NCI-H2107 treated with DMSO at 0.1 percent for 48 hours (cell line): Measurements from ENCODE around the gene MRGPRE.
A peak's percentile ranks its signal among the peaks of the same experiment; 100 is the strongest.

Experiments
- DNase-seq: peaks from one replicate; lab custom pipeline; 2025; ENCODE audit not compliant: unreplicated experiment; lab: John Stamatoyannopoulos, UW

MRGPRE gene

GRCh38 chr11:3226846-3227567, 5.2 kb downstream of the MRGPRE start:
- no peak for DNase-seq

DNA sequence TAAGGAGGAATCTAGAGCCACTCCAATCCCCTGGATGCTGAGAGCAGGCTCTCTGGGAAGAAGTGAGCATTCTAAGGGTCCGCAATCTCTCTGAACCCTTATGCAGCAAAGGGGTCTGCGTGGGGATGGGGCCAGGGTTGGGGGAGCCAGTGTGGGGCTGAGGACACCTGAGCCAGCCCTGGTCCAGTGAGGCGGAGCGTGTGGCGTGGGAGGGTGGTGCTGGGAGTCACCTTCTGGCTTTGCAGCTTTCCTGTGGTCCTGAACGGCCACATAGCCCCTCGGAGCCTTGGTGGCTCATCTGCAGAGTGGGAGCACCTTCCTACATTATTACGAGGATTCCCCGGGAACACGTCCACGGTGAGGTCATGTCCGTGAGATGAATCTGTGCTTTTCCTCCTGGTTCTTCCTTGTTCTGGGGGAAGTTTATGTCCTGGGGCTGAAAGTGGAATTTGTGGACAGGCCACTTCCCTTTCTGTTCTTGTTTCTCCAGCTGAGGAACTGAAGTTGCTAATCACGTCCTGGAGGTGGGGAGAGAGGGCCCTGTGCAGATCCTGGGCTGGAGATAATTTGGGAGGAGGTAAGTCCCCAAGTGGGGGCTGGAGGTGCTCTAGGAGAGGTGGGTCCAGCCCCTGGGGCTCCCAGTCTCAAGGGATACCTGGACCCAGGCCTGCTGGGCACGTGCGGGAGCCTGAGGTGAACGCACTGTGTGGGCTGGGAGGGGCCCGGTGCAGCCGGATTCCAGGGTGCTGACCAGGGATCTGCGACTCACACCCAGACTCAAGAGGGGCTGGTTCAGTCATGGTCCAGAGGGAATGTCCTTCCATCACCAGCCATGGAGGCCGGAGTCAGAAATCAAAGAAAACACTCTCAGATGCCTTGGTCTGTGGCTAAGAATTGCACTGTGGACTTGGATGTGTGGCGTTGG, 6.1 kb downstream of the MRGPRE start:
- no peak for DNase-seq

- DNase-seq = no peak
These were observed 7.0 kb downstream of the MRGPRE start for GRCh38 chr11:3225159-3225758.

- DNase-seq = no peak
These were observed 7.7 kb downstream of the MRGPRE start for GRCh38 chr11:3224401-3225057.

GRCh38 chr11:3223932-3224381, 8.3 kb downstream of the MRGPRE start:
- no peak for DNase-seq

GRCh38 chr11:3222941-3223915, 9.0 kb downstream of the MRGPRE start:
- DNase-seq = peak; percentile 8

- DNase-seq = no peak
These were observed 10.0 kb downstream of the MRGPRE start for GRCh38 chr11:3222003-3222855.

DNA sequence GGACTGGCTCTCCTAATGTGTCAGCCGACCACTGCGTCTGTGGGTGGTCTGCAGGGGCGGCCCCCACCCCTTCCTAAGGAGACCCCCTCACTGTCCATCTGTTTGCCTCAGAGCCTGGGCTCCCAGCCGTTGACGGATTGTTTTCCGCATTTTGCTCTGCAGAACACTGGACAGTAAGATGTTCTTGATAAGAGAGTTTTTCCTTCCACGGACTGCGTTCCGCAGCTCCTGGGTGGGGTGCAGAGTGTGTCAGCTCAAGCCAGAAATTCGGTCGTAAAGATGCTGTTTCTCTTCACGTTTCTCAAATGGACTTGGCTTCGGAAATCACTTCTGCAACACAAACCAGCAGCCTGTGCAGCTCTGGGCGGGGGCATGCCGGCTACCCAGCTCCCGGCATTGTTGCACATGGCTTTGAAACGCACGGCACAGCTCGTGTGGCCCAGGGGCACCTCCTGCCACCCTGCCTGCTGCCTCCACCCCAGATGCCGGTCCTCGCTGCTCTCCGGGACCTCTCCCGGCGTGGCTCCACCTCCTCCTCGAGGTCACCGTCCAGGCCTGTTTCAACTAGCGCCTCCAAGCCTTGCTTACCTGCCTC, 10.7 kb downstream of the MRGPRE start:
- no peak for DNase-seq

GRCh38 chr11:3220521-3221407, 11.5 kb downstream of the MRGPRE start:
- DNase-seq = no peak

DNA sequence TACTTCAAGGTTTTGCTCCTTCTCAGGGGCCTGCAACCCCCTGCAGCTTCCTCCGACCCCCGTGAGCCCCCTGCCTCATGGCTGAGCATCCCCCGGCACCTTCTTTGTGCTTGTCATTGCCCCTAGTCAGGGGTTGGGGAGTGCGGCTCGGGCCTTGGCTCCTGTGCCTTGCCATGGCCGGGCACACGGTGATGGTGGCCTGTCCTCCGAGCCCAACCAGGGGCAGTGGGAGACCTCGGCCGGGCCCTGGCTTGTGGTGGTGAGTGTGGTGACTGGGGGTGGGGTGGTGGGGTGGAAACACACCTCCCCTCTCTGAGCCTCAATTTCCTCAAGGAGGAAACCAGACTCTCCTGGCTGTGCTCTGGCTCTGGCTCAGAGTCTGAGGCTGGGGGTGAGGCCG, 12.1 kb downstream of the MRGPRE start:
- DNase-seq = no peak

- DNase-seq = no peak
These were observed 12.8 kb downstream of the MRGPRE start for GRCh38 chr11:3219281-3219892.

DNA sequence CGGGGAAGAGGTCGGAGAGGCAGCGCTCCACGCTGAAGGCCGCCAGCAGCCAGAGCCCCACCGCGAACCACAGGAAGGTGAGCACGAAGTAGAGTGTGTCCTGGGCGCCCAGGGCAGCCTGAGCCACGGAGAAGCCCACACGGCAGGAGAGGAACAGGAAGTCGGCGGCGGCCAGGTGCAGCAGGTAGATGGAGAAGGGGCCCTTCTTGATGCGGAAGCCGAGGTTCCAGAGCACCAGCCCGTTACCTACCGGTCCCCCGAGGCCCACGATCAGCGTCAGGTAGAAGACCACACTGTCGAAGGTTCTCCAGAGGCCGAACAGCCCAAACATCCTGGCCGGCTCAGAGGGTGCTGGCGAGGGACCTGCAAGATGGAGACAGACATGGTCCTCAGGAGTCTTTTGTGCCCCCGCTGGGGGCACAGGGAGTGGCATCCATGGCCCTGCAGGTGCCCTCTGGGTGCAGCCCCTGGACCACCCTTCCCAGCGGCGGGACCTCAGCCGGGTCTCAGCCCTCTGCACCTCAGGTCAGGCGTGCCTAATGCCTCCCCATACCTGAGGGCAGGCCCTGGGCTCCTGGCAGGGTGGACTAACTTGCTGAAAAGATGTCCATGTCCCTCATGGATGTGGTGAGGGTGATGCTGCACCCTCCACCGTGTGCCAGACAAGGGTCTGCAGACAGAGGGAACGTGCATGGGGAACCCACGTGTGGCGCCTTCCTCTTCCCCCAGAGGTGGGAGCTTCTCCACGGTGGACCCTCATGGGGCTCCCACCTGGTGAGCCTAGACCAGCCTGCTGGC, 13.5 kb downstream of the MRGPRE start, which contains the start of gene MRGPRG:
MRGPRG (minus strand) TSS at position 331 of the 798 bp plus-strand sequence; CDS start at position 331, 0 bp downstream.
- no peak for DNase-seq

DNA sequence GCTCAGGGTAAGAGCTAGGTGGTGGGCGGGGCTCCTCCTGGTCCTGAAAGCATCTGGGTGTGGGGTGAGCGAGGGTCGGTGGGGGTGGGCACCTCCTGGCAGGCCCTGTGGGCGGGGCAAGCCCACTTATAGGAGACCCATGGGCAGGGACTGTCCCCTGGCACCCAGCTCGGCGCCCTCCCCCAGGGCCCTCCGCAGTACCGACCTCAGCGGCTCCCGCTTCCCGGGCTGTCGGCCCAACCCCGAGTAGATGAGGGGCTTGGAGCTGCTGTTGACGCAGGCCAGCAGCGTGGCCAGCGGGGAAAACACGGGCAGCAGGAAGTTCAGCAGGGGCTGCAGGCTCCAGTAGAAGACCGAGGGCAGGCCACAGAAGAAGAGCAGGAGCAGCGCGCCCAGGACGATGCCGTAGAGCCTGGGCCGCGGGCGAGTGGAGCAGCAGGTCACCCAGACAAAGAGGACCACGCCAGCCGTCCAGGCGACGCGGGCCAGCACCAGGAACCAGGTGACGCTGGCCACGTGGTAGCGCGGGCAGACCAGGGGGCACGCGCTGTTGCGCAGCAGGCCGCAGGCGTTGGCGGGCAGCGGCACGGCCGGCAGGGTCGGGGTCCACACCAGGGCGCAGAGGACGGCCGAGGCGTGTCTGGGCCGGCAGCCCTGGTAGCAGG, 14.3 kb downstream of the MRGPRE start:
- DNase-seq = no peak

DNA sequence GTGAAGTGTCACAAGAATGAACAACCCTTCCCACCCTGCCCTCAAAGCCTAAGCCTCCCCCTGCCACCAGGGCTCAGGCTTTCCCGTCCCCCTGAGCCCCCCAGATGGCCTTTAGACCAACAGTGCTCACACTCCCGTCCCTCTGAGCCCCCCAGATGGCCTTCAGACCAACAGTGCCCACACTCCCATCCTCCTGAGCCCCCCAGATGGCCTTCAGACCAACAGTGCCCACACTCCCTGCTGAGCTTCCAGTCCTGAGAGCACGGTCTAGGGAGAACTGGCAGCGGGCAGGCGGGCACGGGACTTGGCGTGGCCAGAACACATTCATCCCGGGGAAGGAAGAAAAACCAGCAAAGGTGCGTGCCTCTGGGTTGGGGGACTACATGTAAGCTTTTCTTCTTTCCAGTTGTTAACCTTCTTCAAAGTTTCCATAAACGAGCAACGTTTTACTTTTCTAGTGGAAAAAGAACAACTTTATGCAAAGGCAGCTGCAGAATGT, 16.1 kb downstream of the MRGPRE start:
- no peak for DNase-seq

- no peak for DNase-seq
These were observed 16.7 kb downstream of the MRGPRE start for GRCh38 chr11:3215346-3216026.
